Body of pancreas (tissue), 4 donors: ENCODE measurements around the gene PBX1. TPM values are rescaled to one million over a fixed set of nuclear protein-coding genes. Genes with fewer than 3 reads are reported as not detected.

Source experiments
- ATAC-seq: fragments of 150-250 bp; one replicate; pipeline ENCODE4 v1.9.1; 2016
- DNase-seq, 4 donors: peaks; one replicate each; pipeline ENCODE4 v3.0.0-alpha.2; 2019
- H3K27ac ChIP-seq, 4 donors: fragments of 200-600 bp; sonication (generic); 1 replicate in 3 of 4; 2 replicates in 1 of 4; pipeline versions ENCODE4 v1.5.1 to v1.6.1; 2016 to 2019; ENCODE audit warnings: mild to moderate bottlenecking in 1 of 4, mixed read lengths in 1 of 4, moderate library complexity in 1 of 4
- H3K27me3 ChIP-seq, 2 donors: fragments of 200-600 bp; sonication (generic); one replicate each; pipeline ENCODE4 v1.6.0; 2016; ENCODE audit warnings: mild to moderate bottlenecking in 1 of 2
- H3K36me3 ChIP-seq, 2 donors: fragments of 200-600 bp; sonication (generic); replicated peaks in 1 of 2; 2 replicates each; pipeline ENCODE4 v1.5.1; 2016; ENCODE audit warnings: low read depth in 2 of 2; ENCODE audit not compliant: insufficient read depth in 1 of 2
- H3K4me1 ChIP-seq: fragments of 200-600 bp; sonication (generic); one replicate; pipeline ENCODE4 v1.6.0; 2016
- H3K4me3 ChIP-seq, 2 donors: fragments of 200-600 bp; sonication (generic); 1 replicate in 1 of 2; 2 replicates in 1 of 2; pipeline ENCODE4 v1.5.1; 2016 to 2019
- H3K9me3 ChIP-seq, 3 donors: fragments of 200-600 bp; sonication (generic); 1 replicate in 2 of 3; 2 replicates in 1 of 3; pipeline ENCODE4 v1.5.1; 2016
- POLR2A ChIP-seq, 3 donors: fragments of 450-650 bp; IDR thresholded peaks; one replicate each; pipeline ENCODE4 v1.6.1; 2016; ENCODE audit warnings: antibody characterized with exemption in 3 of 3, mild to moderate bottlenecking in 2 of 3
- WGBS, 2 donors: methylation state at CpG; one replicate each; pipeline ENCODE4 v1.1.5; 2017; 5-methylcytosine and 5-hydroxymethylcytosine counted together
- intact Hi-C: fragments of 100-400 bp; cut with DNase I; formaldehyde crosslinking; loops from one replicate; pipeline ENCODE4 v1.15.1; 2023
- total RNA-seq, 2 donors: library from RNA; depleted of rRNA; stranded (reverse); fragments of >200 nt; gene quantifications; one replicate each; pipeline ENCODE4 v1.1.0, GENCODE V29; 2016
- TF ChIP-seq, protein P1 (sequence below), 7 experiments: fragments of 450-650 bp in 4 of 7; fragments of 200-600 bp in 3 of 7; sonication (generic) in 3 of 7; IDR thresholded peaks; one replicate each; pipeline ENCODE4 v1.5.1; 2016 to 2019; ENCODE audit warnings: antibody characterized with exemption in 7 of 7

PBX1 gene
- total RNA-seq, 2 donors from 2014 or later, result 83.1 to 111 TPM

DNA sequence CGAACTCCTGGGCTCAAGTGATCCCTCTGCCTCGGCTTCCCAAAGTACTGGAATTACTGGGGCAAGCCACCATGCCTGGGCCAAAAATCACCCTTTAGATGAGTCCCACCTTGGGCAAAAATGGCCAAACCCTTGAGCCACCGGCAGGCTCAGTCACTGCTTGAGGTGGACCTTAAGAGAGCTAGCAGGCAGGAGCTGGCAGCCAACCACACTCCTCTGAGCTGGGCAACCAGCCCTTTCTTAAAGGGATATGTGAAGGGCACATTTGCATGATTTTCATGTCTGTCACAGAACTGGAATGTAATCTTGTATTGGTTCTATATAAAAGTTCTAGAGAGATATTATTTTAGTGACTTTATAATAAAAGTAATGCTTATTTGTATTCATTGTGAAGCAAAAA, 316.5 kb downstream of the PBX1 start:
- no peak for TF ChIP-seq POLR2A (IDR thresholded peaks at IDR 0.05)
- TF ChIP-seq, protein P1, sequence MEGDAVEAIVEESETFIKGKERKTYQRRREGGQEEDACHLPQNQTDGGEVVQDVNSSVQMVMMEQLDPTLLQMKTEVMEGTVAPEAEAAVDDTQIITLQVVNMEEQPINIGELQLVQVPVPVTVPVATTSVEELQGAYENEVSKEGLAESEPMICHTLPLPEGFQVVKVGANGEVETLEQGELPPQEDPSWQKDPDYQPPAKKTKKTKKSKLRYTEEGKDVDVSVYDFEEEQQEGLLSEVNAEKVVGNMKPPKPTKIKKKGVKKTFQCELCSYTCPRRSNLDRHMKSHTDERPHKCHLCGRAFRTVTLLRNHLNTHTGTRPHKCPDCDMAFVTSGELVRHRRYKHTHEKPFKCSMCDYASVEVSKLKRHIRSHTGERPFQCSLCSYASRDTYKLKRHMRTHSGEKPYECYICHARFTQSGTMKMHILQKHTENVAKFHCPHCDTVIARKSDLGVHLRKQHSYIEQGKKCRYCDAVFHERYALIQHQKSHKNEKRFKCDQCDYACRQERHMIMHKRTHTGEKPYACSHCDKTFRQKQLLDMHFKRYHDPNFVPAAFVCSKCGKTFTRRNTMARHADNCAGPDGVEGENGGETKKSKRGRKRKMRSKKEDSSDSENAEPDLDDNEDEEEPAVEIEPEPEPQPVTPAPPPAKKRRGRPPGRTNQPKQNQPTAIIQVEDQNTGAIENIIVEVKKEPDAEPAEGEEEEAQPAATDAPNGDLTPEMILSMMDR (IDR thresholded peaks at IDR 0.05), result no peak
- intact Hi-C loops, result no loop called here
- no peaks in the 10 kb centered on the region for H3K36me3 ChIP-seq
- WGBS, 2 donors, result 92 to 94% methylated on average over 3 of the region's 3 CpGs
- no peak overlapping the region for H3K4me3 ChIP-seq
- DNase-seq (no peak), ATAC-seq (no peak)
- no peak overlapping the region for H3K27ac ChIP-seq
- H3K4me1 ChIP-seq, result no peaks in the 10 kb centered on the region
- no peaks in the 10 kb centered on the region for H3K27me3 ChIP-seq
- no peaks in the 10 kb centered on the region for H3K9me3 ChIP-seq

DNA sequence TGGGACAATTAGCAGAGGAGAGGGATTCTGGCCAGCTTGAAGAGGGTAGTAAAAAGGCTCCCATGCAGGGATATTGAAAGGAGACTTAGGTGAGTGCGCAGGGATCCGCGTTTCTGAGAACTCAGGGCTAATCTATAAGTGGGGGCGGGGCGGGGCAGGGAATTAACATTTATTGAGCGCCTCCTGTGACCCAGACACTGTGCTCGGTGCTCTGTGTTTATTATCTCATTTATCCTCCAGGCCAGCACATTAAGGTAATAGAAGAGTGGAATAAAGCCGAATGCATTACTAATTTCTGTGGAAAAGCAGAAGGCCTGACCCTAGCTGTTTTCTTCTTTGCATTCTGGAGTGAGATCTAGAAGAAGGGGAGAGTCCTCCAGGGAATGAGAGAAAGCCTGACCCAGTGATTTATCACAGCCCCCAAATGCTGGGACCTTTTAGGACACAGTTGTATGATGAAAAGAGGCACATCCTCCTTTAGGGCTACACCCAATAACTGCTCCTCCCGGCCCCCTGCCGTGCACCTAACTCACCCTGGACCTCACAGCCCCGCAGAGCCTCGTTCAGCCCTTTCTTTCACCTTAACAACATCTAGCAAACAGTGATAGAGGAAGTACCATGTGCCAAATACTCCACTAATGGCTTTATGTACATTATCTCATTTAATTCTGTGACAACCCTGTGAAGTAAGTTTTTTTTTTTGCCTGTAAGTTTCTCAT, 317.6 kb downstream of the PBX1 start:
- no peak for DNase-seq
- Histone ChIP-seq H3K9me3 (no peaks in the 10 kb centered on the region), H3K4me1 (no peaks in the 10 kb centered on the region), H3K36me3 (no peaks in the 10 kb centered on the region), H3K4me3 (no peak overlapping the region), H3K27ac (no peak overlapping the region), H3K27me3 (no peaks in the 10 kb centered on the region)
- ATAC-seq, result no peak
- 86 to 87% methylated on average over 12 of the region's 12 CpGs for WGBS, 2 donors
- TF ChIP-seq, protein P1 (IDR thresholded peaks at IDR 0.05), result no peak
- TF ChIP-seq POLR2A (IDR thresholded peaks at IDR 0.05), result no peak
- intact Hi-C loops, result no loop called here

DNA sequence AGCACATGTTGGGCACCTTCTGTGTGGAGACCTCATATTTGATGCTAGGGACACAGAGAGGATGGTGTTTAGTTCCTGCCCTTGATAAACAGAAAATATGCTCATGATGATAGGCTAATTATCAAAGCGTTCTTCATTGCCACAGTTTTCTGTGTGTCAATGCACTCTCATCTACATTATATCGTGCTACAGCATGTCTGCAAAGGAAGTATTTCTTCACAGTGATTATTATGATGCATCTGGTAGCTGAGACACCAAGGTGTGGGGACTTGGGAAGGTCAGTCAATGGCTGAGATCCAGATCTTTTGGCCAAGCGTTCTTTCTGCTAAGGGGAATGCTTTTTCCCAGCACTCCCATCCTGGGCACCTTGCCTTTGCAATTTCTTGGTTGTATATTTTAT, 321.2 kb downstream of the PBX1 start:
- no peak overlapping the region for H3K4me3 ChIP-seq
- TF ChIP-seq, protein P1 (IDR thresholded peaks at IDR 0.05), result no peak
- no peak for TF ChIP-seq POLR2A (IDR thresholded peaks at IDR 0.05)
- DNase-seq (no peak), ATAC-seq (no peak)
- H3K27ac ChIP-seq, result no peak overlapping the region
- H3K27me3 ChIP-seq, result no peaks in the 10 kb centered on the region
- no peaks in the 10 kb centered on the region for H3K4me1 ChIP-seq
- no peaks in the 10 kb centered on the region for H3K36me3 ChIP-seq
- 63 to 67% methylated on average over 3 of the region's 3 CpGs for WGBS, 2 donors
- H3K9me3 ChIP-seq, result no peaks in the 10 kb centered on the region
- intact Hi-C loops, result no loop called here

DNA sequence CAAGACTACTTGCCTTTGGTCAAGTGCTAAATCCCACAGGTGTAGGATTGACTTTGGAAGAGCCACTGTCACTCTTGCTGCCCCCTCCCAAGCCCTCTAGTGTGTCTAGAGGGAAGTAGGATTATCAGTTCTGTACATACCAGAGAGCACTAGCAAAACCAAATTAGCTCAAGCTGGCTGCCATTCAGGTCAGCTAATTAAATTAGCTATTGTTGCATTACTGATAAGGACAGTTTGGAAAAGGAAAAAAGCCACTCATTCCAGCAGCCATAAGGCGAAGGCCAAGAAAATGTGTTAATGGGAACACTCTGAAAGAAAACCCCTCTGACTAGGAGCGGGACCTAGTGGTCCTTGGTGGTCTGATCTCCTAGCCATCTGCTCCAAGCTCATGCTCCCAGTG, 321.7 kb downstream of the PBX1 start:
- intact Hi-C loops, result no loop called here
- WGBS, 2 donors, result 100% methylated on average over 2 of the region's 2 CpGs
- ATAC-seq, result no peak
- no peaks in the 10 kb centered on the region for H3K27me3 ChIP-seq
- no peaks in the 10 kb centered on the region for H3K9me3 ChIP-seq
- no peak for DNase-seq
- no peak overlapping the region for H3K4me3 ChIP-seq
- H3K4me1 ChIP-seq, result no peaks in the 10 kb centered on the region
- TF ChIP-seq, protein P1 (IDR thresholded peaks at IDR 0.05), result no peak
- TF ChIP-seq POLR2A (IDR thresholded peaks at IDR 0.05), result no peak
- no peak overlapping the region for H3K27ac ChIP-seq
- H3K36me3 ChIP-seq, result no peaks in the 10 kb centered on the region

DNA sequence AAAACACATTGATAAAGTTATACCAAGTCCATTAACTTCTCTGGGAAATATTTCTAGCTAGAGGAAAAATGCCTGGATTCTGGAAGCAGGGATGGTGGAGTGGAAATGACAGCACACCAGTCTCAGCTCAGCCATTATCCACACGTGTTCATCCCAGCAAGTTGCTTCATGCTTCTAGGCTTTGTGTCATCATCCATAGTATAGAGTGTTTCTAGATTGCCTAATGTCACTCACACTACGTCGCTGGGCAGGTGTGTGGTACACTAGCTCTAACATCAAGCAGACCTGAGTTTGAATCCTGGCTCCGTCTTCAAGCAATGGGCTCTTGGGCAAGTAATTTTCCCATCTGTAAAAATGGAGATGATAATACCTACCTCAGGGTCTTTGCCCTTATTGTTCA, 326.3 kb downstream of the PBX1 start:
- no peak for ATAC-seq
- Histone ChIP-seq H3K4me3 (no peak overlapping the region), H3K36me3 (no peaks in the 10 kb centered on the region), H3K27me3 (no peaks in the 10 kb centered on the region), H3K4me1 (no peaks in the 10 kb centered on the region), H3K27ac (no peak overlapping the region), H3K9me3 (no peaks in the 10 kb centered on the region)
- DNase-seq, result no peak
- 78 to 91% methylated on average over 4 of the region's 4 CpGs for WGBS, 2 donors
- intact Hi-C loops, result no loop called here
- TF ChIP-seq, protein P1 (IDR thresholded peaks at IDR 0.05), result no peak
- TF ChIP-seq POLR2A (IDR thresholded peaks at IDR 0.05), result no peak
